ENCODE results near the gene PLEKHM2.
"Not testable (repeated sequence)": the region's sequence is repeated elsewhere in the genome, so short reads cannot be mapped to it uniquely, and the experiment has no call there.

The PLEKHM2 gene

DNA sequence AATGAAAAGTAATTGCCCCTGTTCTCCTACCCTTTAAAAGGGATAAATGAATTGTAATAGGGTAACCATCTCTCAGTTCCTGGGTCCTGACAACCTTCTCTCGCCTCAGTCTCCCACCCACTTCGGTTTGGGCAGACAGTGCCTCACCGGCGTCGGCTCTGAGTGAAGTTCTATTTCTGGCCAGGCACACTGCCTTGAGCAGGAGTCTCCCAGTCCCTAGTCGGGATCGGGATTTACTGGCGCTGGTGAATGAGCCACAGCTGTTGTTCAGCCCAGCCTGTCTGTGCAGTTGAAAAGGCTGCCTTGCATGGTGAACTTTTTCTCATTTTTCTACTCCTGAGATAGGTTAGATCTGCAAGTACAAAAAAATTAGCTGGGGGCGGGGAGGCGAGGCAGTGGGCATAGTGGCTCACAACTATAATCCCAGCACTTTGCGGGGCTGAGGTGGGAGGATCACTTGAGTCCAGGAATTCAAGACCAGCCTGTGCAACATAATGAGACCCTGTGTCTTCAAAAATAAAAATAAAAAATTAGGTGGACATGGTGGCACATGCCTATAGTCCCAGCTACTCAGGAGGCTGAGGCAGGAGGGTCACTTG, 7.4 kb downstream of the PLEKHM2 start:
- H3K4me1 ChIP-seq (ENCODE audit: control insufficient read depth in 1 of 2, insufficient read depth in 2 of 2, low read length in 2 of 2): peaks cover 3 to 17% of the 10 kb centered on the region in 2 donors
- H3K27ac ChIP-seq (ENCODE audit: low read length): peak overlapping the region; percentile 39
- H3K36me3 ChIP-seq (ENCODE audit: control insufficient read depth in 1 of 2, insufficient read depth in 2 of 2, low read length in 2 of 2): peaks cover 0 to 2% of the 10 kb centered on the region in 2 donors
- no peak overlapping the region for H3K4me3 ChIP-seq (ENCODE audit: low read depth in 1 of 2, low read length in 2 of 2)
- H3K9me3 ChIP-seq (ENCODE audit: control insufficient read depth in 1 of 2, low read length in 2 of 2): no peaks in the 10 kb centered on the region
- no peaks in the 10 kb centered on the region for H3K27me3 ChIP-seq (ENCODE audit: low read depth, low read length)

DNA sequence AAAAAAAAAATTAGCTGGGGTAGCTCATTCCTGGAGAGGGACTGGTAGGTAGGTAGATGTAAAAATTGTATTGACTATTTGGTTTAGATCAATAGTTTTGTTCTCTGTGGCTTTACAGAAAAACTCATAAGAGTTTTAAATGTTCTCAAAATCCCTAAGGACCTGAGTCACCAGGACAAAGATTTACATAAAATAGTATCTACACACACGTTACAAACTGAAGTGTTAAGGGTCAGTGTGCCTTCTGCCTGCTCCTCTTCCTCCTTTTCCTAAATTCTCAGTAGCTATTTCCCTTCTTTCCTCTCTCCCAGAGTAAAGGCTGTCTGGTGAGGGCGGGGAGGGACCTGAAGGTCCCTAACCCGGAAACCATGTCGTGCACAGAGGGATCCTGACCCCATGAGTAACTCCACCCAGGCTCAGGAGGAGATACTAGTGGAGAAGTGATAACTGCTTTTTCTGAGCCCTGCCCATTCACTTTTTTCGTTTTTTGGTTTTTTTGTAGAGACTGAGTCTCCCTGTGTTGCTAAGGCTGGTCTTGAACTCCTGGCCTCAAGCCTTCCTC, 8.1 kb downstream of the PLEKHM2 start:
- no peak overlapping the region for H3K4me3 ChIP-seq (ENCODE audit: low read depth in 1 of 2, low read length in 2 of 2)
- H3K27me3 ChIP-seq (ENCODE audit: low read depth, low read length): no peaks in the 10 kb centered on the region
- peaks cover 3 to 20% of the 10 kb centered on the region in 2 donors for H3K4me1 ChIP-seq (ENCODE audit: control insufficient read depth in 1 of 2, insufficient read depth in 2 of 2, low read length in 2 of 2)
- no peak overlapping the region for H3K27ac ChIP-seq (ENCODE audit: low read length)
- H3K36me3 ChIP-seq (ENCODE audit: control insufficient read depth in 1 of 2, insufficient read depth in 2 of 2, low read length in 2 of 2): peaks cover 0 to 5% of the 10 kb centered on the region in 2 donors
- H3K9me3 ChIP-seq (ENCODE audit: control insufficient read depth in 1 of 2, low read length in 2 of 2): no peaks in the 10 kb centered on the region

DNA sequence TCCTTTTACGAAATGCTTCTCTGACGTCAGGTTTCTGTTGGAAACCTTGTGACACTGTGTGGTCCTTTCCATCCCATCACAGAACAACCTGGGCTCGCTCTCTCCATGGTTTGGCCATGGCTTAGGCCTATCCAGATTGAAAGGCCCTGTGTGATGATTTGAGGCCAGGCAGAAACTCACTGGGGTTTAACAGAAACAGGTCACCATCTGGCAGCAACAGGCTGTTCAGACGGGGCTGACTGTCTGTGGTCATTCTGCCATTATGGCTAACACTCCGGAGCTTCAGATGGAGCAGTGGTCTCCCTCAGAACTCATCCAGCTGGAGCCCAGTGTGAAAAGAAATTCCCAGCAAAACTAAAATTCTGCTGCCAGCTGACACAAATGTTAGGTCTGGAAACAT, 9.3 kb downstream of the PLEKHM2 start:
- H3K4me1 ChIP-seq (ENCODE audit: control insufficient read depth in 1 of 2, insufficient read depth in 2 of 2, low read length in 2 of 2): peaks cover 3 to 27% of the 10 kb centered on the region in 2 donors

DNA sequence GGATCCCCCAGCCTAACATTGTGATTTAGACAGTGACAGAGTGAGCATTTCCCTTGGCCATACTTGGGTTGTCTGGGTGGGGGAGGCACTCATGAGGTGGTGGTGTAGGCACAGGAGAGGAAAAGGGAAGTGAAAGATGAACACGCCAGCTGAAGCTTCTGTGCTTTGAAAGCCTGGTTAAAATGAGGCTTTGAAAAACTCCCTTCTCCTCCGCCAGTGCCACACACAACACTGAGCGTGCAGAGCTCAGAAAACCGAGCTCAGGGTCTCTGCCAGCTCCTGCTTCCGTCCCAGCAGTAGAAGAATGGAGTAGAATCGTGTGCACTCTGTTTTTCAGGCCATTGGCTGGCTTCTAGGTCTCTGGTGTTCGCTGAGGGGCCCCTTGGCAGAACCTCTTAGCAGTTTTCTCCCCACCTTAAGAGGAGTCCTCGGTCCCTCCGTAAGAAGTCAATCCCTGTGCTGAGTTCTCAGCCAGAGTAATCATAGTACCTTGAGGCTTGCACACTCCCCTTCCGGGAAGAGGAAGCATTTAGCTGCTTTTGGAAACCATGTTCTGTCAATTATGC, 12.9 kb downstream of the PLEKHM2 start:
- Histone ChIP-seq H3K27ac (ENCODE audit: low read length) (peak overlapping the region; percentile 39), H3K27me3 (ENCODE audit: low read depth, low read length) (no peaks in the 10 kb centered on the region), H3K9me3 (ENCODE audit: control insufficient read depth in 1 of 2, low read length in 2 of 2) (no peaks in the 10 kb centered on the region), H3K36me3 (ENCODE audit: control insufficient read depth in 1 of 2, insufficient read depth in 2 of 2, low read length in 2 of 2) (peaks cover 0 to 5% of the 10 kb centered on the region in 2 donors), H3K4me3 (ENCODE audit: low read depth in 1 of 2, low read length in 2 of 2) (peak overlapping the region in 1 of 2 donors; percentile 5), H3K4me1 (ENCODE audit: control insufficient read depth in 1 of 2, insufficient read depth in 2 of 2, low read length in 2 of 2) (peaks cover 3 to 22% of the 10 kb centered on the region in 2 donors)

More for the DNA sequence above, 9.3 kb downstream of the PLEKHM2 start:
- Histone ChIP-seq H3K27me3 (ENCODE audit: low read depth, low read length) (no peaks in the 10 kb centered on the region), H3K9me3 (ENCODE audit: control insufficient read depth in 1 of 2, low read length in 2 of 2) (no peaks in the 10 kb centered on the region), H3K4me3 (ENCODE audit: low read depth in 1 of 2, low read length in 2 of 2) (no peak overlapping the region), H3K27ac (ENCODE audit: low read length) (no peak overlapping the region), H3K36me3 (ENCODE audit: control insufficient read depth in 1 of 2, insufficient read depth in 2 of 2, low read length in 2 of 2) (peaks cover 0 to 5% of the 10 kb centered on the region in 2 donors)

DNA sequence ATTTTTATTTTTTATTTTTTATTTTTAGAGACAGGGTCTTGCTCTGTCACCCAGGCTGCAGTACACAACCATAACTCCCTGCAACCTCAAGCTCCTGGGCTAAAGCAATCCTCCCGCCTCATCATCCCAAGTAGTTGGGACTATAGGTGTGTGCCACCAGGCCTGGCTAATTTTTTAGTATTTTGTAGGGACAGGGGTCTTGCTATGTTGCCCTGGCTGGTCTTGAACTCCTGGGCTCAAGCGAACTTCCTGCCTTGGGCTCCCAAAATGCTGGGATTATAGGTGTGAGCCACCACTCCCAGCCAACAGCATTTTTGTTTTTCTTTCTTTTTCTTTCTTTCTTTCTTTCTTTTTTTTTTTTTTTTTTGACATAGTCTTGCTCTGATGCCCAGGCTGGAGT, 14.1 kb downstream of the PLEKHM2 start:
- peaks cover 3 to 26% of the 10 kb centered on the region in 2 donors for H3K4me1 ChIP-seq (ENCODE audit: control insufficient read depth in 1 of 2, insufficient read depth in 2 of 2, low read length in 2 of 2)
- H3K4me3 ChIP-seq (ENCODE audit: low read depth in 1 of 2, low read length in 2 of 2): no peak overlapping the region
- no peaks in the 10 kb centered on the region for H3K27me3 ChIP-seq (ENCODE audit: low read depth, low read length)
- H3K9me3 ChIP-seq (ENCODE audit: control insufficient read depth in 1 of 2, low read length in 2 of 2): no peaks in the 10 kb centered on the region
- H3K36me3 ChIP-seq (ENCODE audit: control insufficient read depth in 1 of 2, insufficient read depth in 2 of 2, low read length in 2 of 2): peaks cover 0 to 5% of the 10 kb centered on the region in 2 donors
- H3K27ac ChIP-seq (ENCODE audit: low read length): no peak overlapping the region

DNA sequence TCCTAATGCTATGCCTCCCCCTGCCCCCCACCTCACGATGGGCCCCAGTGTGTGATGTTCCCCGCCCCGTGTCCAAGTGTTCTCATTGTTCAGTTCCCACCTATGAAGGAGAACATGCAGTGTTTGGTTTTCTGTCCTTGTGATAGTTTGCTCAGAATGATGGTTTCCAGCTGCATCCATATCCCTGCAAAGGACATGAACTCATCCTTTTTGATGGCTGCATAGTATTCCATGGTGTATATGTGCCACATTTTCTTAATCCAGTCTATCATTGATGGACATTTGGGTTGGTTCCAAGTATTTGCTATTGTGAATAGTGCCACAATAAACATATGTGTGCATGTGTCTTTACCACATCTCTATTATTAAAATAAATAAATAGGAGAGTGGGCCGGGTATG, 15.2 kb downstream of the PLEKHM2 start:
- H3K27ac ChIP-seq (ENCODE audit: low read length); H3K36me3 ChIP-seq (ENCODE audit: control insufficient read depth in 1 of 2, insufficient read depth in 2 of 2, low read length in 2 of 2); H3K27me3 ChIP-seq (ENCODE audit: low read depth, low read length); H3K4me3 ChIP-seq (ENCODE audit: low read depth in 1 of 2, low read length in 2 of 2); H3K9me3 ChIP-seq (ENCODE audit: control insufficient read depth in 1 of 2, low read length in 2 of 2): not testable (repeated sequence)
- H3K4me1 ChIP-seq (ENCODE audit: control insufficient read depth in 1 of 2, insufficient read depth in 2 of 2, low read length in 2 of 2): peaks cover 10 to 29% of the 10 kb centered on the region in 2 donors

DNA sequence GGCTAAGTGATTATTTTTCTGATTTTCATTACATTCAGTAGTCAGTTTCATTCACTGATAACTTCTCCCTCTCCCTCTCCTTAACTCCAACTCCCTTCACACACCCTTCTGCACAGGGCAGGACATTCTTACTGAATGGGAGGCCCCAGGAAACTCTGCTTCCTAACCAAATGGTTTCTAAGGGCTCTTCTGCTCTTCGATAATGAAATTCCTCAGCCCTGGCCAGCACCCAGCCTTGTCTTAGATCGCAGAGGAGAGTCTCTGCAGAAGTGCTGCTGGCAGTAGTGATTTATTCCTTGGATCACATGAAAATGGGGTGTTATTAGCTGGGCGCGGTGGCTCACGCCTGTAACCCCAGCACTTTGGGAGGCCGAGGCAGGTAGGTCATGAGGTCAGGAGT, 16.4 kb downstream of the PLEKHM2 start:
- Histone ChIP-seq H3K9me3 (ENCODE audit: control insufficient read depth in 1 of 2, low read length in 2 of 2) (no peaks in the 10 kb centered on the region), H3K27me3 (ENCODE audit: low read depth, low read length) (no peaks in the 10 kb centered on the region), H3K4me1 (ENCODE audit: control insufficient read depth in 1 of 2, insufficient read depth in 2 of 2, low read length in 2 of 2) (peaks cover 14 to 38% of the 10 kb centered on the region in 2 donors), H3K36me3 (ENCODE audit: control insufficient read depth in 1 of 2, insufficient read depth in 2 of 2, low read length in 2 of 2) (peaks cover 0 to 5% of the 10 kb centered on the region in 2 donors), H3K4me3 (ENCODE audit: low read depth in 1 of 2, low read length in 2 of 2) (no peak overlapping the region), H3K27ac (ENCODE audit: low read length) (no peak overlapping the region)

DNA sequence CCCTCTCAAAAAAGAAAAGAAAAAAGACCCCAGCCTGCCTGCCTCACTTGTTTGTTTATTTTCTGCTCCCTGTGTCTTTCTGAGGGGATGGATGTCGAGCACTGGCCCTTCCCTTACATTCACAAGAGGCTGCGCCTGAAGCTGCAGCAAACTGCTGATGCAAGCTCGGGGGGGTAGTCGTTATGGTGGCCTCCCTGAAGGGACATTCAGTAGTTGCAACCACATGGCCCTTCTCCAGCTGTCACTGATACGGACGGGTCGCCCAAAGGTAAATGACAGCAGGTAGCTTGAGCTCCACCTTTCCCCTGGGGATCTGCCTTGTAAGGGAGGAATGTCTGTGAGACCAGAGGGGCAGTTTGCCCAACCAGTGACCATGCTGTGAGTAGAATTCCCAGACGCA, 17.7 kb downstream of the PLEKHM2 start:
- Histone ChIP-seq H3K9me3 (ENCODE audit: control insufficient read depth in 1 of 2, low read length in 2 of 2) (no peaks in the 10 kb centered on the region), H3K27ac (ENCODE audit: low read length) (no peak overlapping the region), H3K36me3 (ENCODE audit: control insufficient read depth in 1 of 2, insufficient read depth in 2 of 2, low read length in 2 of 2) (peaks cover 0 to 1% of the 10 kb centered on the region in 2 donors), H3K27me3 (ENCODE audit: low read depth, low read length) (no peaks in the 10 kb centered on the region), H3K4me3 (ENCODE audit: low read depth in 1 of 2, low read length in 2 of 2) (no peak overlapping the region), H3K4me1 (ENCODE audit: control insufficient read depth in 1 of 2, insufficient read depth in 2 of 2, low read length in 2 of 2) (peaks cover 14 to 39% of the 10 kb centered on the region in 2 donors)

DNA sequence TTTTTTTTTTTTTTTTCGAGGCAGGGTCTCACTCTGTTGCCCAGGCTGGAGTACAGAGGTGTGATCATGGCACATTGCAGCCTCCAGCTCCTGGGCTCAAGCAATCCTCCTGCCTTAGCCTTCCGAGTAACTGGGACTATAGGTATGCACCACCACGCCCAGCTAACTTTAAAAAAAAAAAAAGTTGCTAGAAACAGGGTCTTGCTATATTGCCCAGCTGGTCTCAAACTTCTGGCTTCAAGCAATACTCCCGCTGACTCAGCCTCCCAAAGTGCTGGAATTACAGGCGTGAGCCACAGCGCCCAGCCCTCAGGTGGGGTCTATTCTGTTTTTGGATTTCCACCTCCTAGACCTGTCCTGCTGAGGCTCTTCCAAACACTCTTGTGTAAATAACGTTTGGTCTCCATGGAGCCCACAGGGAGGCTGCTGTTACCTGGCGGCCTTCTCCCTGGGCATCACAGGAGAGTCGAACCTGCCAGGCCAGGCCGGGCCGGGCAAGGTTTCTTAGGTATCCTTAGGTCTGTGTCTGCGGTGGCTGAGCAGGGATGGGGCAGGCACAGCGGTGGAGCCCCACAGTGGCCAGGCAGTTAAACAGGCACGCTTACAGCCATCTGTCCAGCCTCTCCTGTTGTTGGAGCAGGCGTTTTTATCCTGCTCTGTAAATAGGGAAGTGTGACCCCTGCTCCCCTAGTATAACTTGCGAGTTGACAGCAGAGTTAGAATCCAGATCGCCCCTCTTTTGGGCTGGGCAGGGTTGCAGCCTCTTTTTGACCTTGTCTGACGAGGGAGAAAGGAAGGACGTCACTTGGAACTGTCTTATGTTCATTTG, 18.8 kb downstream of the PLEKHM2 start:
- Histone ChIP-seq H3K4me3 (ENCODE audit: low read depth in 1 of 2, low read length in 2 of 2) (peak overlapping the region in 1 of 2 donors; percentile 28), H3K36me3 (ENCODE audit: control insufficient read depth in 1 of 2, insufficient read depth in 2 of 2, low read length in 2 of 2) (no peaks in the 10 kb centered on the region), H3K27me3 (ENCODE audit: low read depth, low read length) (no peaks in the 10 kb centered on the region), H3K9me3 (ENCODE audit: control insufficient read depth in 1 of 2, low read length in 2 of 2) (no peaks in the 10 kb centered on the region), H3K27ac (ENCODE audit: low read length) (peak overlapping the region; percentile 95), H3K4me1 (ENCODE audit: control insufficient read depth in 1 of 2, insufficient read depth in 2 of 2, low read length in 2 of 2) (peaks cover 14 to 38% of the 10 kb centered on the region in 2 donors)

DNA sequence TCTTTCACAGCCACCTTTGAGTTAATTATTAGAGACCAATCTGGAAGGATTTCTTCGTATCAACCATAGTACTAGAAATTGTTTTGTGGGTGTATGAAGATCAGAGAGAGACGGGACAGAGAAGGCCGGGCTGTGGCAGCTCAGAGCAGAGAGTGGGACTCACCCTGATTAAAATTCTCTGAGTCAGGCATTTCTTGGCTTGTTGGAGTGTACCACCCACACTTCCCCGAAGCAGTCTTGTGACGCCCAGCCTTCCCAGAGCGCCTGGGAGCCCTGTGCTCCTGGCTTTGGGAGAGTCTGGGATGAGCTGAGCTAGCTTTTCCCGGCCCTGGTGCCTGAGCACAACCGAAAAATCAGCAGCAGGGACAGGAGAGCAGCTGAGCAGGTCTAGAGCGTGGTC, 19.4 kb downstream of the PLEKHM2 start:
- Histone ChIP-seq H3K36me3 (ENCODE audit: control insufficient read depth in 1 of 2, insufficient read depth in 2 of 2, low read length in 2 of 2) (no peaks in the 10 kb centered on the region), H3K27me3 (ENCODE audit: low read depth, low read length) (no peaks in the 10 kb centered on the region), H3K27ac (ENCODE audit: low read length) (peak overlapping the region; percentile 95), H3K4me3 (ENCODE audit: low read depth in 1 of 2, low read length in 2 of 2) (peak overlapping the region; percentile 4 to 28), H3K4me1 (ENCODE audit: control insufficient read depth in 1 of 2, insufficient read depth in 2 of 2, low read length in 2 of 2) (peaks cover 14 to 38% of the 10 kb centered on the region in 2 donors), H3K9me3 (ENCODE audit: control insufficient read depth in 1 of 2, low read length in 2 of 2) (no peaks in the 10 kb centered on the region)

DNA sequence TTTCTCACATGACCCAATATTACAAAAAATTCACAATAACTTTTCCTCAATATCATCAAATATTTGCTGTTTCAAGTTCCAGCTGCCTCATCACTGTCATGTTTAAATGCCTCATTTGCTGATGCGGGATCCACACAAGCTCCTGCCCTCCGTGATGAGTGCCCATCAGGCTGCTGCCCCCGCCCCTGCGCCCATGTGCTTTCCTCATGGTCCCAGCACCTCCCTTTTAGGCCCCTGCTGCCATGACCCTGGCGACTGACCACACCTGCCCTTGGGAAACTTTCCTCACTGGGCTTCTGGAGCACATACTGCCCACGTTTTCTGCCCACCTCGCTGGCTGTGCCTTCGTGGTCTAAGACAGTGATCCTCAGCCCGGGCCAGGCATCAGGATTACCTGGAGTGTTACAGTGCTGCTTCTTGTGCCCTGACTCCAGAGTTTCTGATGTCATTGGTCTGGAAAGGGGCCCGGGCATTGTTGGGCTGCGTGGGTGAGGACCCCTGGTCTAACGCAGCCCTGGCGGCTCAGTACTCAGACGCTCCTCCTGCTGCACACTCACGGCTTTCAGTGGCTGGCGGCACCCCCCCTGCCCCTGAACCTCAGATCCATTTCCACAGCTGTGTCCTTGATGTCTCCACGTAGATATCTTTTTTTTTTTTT, 20.5 kb downstream of the PLEKHM2 start:
- H3K36me3 ChIP-seq (ENCODE audit: control insufficient read depth in 1 of 2, insufficient read depth in 2 of 2, low read length in 2 of 2): no peaks in the 10 kb centered on the region
- no peaks in the 10 kb centered on the region for H3K27me3 ChIP-seq (ENCODE audit: low read depth, low read length)
- H3K27ac ChIP-seq (ENCODE audit: low read length): peak overlapping the region; percentile 95
- peaks cover 14 to 38% of the 10 kb centered on the region in 2 donors for H3K4me1 ChIP-seq (ENCODE audit: control insufficient read depth in 1 of 2, insufficient read depth in 2 of 2, low read length in 2 of 2)
- no peaks in the 10 kb centered on the region for H3K9me3 ChIP-seq (ENCODE audit: control insufficient read depth in 1 of 2, low read length in 2 of 2)
- H3K4me3 ChIP-seq (ENCODE audit: low read depth in 1 of 2, low read length in 2 of 2): peak overlapping the region in 1 of 2 donors; percentile 4
